ENCODE data around the gene SPOCK1.
A peak's percentile ranks its signal among the peaks of the same experiment; 100 is the strongest.

Gene SPOCK1

DNA sequence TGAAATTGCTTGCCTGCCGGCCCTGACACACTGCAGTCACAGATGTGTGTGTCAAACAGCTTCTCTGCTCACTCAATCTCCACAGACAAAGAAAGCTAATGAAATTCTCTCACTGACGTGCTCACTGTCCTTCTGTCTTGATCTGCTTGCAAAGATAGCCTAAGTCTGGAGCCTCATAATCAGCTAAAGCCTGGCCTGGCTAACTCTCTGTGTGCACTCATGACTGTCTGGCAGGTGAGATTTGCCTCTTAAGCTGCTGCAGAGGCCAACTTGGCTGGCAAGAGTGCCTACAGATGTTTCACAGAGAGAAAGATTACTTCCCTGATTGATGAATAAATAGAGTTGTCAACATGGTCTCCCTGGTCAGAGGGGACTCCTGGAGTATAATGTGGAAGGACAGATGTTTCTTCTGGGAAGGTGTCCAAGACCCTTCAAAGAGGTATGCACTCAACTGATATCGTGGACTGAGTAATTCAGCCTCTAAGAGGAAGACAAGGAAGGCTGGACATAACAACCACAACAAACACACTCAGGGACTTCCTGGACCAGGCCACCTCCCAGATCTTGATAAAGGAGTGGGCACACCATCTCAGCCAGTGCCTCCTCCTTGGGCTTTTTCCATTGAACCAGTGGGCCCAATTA, 362.0 kb downstream of the SPOCK1 start:
- DNase-seq, result peak; percentile 26

DNA sequence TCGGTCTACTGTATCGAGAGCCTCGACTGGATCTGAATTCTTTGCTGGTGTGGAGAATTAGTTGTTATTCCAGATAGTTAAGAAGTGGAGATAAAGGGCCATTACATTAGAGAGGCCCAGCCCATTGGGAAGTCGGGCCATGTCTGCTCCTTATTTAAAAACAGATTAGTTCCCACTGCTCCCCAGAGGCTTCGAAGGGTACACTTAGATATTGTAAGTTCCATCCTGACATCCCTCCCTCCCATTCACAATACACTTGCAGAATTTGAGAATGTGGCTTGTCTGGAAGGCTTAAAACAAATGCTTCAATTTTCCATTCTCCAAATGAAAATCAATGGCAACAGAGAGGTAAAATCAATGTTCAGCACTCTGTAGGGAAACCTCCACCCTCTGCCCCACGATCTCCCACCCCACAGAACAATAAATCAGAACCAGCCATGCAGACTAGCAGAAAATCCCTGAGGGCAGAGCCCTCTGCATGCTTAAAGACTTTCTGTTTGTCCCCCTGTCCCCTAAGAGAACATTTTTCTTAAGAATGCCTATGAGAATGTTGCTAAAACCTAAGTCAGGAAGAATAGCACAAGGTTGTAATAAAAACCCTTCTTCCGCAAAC, 364.1 kb downstream of the SPOCK1 start:
- DNase-seq, result no peak

DNA sequence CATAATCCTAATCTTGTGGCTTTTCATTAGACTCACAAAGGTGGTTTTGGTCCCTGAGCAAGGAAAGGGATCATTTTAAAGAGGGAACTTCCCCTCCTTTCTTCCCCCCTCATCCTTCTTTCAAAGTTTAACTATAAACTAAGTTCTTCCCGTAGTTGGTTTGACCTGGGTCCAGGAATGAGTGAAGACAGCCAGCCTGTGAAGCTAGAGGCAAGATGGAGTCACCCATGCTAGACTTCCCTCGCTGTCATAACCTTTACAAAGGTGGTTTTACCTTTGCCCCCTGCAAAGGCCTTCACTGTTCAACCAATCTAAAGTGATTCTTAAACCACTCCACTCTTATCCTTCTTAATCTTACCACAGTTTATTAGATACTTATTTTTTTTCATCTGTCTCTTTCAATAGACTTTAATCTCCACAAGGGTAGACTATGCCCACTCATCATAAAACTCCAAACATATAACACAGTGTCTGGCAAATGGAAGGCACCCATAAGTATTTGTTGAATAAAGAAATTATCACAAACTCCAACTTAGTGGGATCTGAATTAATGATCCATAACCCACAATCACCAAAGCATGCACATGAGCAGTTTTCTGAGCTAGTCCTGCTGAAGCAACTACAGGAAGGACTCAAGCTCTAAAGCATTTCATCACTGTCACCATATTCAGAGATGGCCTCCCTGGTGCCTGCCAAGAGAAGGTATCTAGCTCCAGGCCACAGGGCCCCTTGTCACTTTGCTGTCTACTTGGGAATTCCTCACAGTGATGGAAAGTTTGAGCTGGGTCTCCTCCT, 369.0 kb downstream of the SPOCK1 start:
- no peak for DNase-seq

DNA sequence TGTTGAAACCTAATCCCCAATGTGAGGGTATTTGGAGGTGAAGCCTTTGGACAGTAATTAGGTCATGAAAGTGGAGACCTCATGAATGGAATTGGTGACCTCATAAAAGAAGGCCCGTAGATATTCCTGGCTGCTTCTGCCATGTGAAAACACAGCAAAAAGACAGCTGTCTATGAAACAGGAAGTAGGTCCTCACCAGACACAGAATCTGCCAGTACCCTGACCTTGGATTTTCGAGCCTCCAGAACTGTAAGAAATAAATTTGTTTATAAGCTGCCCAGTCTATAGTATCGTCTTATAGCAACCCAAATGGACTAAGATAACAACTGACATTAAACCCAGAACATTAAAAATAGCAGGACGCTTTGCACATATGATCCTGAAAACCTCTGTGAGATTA, 371.1 kb downstream of the SPOCK1 start:
- DNase-seq, result no peak

DNA sequence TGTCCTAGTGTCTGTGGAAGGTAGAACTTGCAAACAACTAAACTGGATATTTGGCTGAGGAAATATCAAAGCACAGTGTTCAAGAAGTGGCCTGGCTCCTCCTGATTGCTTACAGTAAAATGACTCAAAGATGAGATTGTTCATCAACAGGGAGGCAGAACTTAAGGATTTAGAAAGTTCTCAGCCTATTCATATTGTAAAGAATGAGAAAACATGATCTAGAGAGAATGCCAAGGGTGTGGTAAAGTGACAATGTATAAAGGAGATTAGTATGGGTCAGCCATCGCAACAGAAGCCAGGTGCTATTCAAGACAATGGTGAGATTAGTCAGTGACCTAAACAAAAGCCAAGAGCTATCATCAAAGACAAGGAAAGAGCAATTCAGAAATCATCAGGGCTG, 372.3 kb downstream of the SPOCK1 start:
- no peak for DNase-seq

DNA sequence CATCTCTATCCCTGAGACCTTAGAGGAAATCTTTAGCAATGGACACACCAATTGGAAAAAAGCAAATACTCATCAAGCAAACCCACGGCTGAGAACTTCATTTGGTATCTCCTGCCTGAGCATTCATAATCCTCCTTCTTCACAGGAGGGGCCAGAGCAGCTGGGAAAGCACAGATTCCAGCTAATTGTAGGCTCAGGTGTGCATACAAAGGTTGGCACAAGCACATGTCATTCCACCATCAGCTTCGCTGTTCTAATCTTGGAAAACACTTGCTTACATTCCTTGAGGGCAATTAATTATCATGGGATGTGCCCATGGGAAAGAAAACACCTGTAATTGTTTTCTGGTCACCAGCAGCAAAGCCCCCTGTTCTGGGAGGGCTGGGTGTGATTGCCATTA, 376.6 kb downstream of the SPOCK1 start:
- DNase-seq, result no peak

DNA sequence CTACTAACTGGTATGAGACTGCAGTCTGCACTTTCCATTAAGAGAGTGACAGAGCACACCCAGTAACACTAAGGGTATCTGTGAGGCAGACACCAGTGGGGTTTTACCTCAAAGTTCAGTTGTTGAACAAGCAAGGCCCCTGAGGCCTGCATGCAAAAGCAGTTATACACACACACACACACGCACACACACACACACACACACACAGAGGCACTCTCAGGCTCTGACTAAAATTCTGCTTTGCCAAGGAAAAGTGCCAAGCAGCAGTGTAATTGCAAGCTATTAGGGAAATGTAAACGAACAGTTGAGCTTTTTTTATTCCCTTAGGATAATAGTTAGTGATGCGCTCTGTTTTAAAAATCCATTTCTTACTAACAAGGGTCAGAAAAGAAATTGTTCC, 377.1 kb downstream of the SPOCK1 start:
- DNase-seq, result peak; percentile 3

DNA sequence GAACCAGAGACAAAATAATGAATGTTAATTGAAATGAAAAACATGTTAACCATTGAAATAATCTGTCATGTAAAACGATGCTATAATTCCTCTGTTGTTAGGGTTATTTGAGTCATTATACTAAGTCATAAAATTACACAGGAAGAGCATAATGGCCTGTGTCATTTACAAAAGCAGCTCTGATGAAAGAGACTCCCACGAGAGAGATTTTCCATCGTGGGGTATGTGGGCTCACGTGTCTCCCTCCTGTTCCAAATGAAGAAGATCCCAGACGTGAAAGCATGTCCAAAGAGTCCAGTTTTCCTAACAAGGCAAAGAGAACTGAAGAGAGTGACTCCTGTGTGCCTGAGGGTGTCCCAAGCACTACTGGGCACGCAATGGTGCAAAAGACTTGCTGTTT, 379.8 kb downstream of the SPOCK1 start:
- DNase-seq, result no peak

DNA sequence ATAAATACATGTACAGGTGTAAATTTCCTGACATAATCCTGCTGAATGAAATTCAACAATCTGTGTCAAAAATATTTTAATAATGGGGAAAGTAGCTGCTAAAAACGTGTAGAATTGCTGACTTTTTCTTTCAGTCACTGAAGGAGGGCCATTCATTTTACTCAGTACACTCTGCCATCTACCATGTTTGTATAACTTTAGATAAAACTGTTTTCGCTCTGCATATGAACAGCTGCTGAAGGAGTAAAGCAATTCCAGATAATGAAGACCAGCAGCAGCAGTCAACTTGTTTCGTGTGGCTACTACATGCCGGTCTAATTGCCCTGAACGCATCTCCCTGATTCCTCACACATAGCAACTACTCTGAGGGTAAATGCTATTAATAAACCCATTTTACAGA, 380.5 kb downstream of the SPOCK1 start:
- no peak for DNase-seq

DNA sequence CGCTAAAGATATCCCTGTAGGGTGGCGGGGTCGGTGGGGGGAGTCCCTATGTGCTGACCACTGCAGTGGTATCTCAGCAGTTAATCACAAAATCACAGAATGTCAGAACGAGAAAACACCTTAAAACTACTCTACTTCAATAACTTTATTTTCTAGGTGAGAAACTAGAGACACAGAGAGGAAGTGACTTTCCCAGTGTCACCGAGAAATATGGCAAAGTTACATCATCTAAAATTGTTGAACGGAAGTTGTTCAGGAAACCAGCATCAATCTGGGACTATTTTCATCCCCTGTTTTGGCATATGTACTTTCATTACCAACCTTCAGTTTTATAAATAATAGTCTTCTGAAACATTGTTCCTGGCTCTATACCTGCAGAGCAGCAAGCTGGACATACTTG, 384.0 kb downstream of the SPOCK1 start:
- no peak for DNase-seq

DNA sequence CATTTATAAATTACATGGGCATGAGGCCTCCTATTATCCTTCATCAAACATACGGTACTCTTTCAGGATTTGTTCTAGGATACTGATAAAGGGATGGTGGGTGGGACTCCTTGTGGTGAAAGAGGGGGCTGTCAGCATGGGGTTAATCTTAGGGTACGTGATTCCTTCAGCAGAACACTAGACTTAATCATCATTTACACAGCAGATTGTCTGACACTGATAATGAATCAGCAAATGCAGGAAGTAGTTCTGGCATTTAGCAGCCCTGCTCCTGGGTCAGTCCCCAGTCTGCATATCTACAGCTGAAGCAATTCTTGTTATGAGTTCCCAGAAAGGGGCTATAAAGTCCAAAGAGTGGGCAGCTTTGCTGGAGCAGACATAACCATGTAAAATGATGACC, 384.6 kb downstream of the SPOCK1 start:
- DNase-seq, result no peak

DNA sequence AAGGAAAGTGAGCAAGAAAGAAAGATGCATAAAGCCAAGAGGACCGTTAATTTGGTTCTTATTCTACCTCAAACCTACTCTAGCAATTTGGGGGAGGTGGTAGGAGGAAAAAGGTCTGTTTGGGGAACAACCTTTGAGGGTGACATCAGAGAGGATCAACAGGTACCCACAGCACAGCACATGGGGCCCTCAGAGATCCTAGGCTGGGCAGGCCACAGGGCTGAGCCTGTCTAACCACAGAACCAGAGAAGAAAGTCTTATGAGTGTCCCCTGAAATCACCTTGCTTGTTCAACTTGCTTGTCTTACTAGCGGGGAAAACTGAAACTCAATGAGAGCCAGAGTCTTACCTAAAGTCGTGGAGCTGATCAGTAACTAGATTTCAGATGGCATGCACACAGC, 385.2 kb downstream of the SPOCK1 start:
- no peak for DNase-seq

DNA sequence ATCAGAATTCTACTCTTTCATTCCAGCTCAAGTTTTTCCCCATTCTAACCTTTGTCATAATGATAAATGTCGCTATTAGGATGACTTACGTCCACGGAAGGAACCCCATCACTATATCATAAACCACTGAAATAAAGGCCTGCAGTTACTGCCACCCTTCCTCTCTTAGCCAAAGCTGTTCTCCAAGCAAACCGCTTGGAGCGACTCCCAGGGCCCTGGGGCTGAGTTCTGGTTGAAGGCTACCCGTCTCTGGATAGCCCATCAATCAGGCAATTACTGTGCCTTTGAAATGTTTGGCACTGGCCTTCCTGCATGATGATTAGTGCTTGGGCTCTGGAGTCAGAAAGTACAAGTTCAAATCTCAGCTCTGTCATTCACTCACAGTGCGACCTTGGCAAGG, 386.0 kb downstream of the SPOCK1 start:
- DNase-seq, result no peak

DNA sequence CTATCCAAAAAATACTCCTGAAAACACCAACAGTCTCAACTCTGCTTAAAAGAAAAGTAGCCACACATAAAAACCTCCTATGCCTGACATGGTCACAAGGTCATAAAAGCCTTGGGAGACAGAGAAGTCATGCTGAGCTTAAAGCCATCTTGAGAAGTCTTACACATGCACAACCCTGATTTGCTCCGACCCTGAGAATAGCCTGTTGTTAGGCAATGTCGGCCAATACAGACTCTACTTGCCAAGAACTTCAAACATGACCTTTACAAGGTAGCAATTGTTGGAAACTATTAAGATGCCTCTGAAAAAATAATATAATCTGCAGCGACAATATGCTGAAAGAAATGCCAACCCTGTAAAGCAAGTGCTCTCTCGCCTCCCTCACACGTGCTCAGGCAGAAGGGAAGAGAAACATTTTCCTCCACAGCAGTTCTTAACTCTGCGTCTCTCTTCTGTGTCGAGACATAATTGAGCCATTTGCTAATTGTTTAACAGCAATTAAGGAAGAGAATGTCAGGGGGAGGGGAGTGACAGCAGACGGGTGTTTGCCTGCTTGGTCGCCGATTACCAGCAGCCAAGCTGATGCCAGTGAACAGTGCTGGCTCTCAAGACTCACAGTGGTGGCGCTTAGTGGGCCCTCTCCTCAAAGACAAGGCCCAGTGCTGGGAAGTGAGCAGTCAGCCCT, 393.6 kb downstream of the SPOCK1 start:
- no peak for DNase-seq

DNA sequence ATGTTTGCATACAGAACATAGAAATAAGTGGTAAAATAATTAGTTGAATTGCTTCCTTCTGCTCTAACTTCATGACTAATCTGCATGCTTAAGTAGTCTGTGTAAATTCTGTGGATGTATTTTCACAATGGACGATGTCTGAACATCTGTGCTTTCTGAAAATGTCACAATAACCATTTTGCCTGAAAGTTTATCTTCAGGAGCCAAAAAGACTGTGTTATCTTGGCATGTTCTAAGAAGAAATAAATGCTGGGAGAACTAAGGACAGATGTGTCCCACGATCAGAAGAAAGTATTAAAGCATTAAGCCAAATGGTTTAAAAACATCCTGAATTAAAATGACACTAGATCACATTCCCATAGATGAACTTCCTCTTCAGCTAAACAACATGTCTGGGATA, 397.6 kb downstream of the SPOCK1 start:
- no peak for DNase-seq

DNA sequence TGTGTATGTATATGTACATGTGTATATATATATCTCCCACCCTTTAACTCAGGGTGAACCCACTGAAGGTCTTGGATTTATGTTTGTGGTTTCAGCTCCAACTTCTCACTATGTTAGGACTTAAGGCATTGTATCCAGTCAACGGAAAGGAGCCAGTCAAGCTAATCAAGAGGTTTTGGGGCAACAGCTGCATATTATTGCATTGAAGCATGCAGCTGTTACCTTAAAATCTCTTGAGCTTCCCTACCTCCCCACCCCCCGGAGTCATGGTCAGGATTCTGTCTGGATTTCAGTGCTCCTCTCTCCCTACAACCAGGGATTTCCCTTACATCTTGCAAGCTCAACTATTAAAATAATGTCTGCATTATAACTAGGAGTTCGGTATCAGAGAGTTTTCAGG, 399.5 kb downstream of the SPOCK1 start:
- DNase-seq, result no peak

DNA sequence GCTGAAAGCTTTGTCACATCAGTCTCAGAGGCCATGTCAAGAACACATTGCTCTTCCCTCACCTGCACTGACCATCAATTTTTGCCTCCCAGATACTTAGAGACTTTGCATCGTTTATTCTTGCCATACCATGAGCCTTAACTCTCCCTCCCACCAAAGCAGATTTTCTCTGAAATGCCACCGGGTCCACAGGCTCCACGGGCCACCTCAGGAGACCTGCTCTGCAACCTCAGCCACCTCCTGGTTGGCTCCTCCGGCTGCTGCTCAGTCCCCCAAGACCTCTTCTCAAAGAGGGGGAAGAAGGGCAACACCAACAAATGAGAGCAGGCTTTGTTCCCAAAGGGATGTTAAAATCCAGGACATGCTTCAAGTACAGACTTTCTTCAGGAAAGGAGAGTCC, 400.5 kb downstream of the SPOCK1 start:
- DNase-seq, result no peak

DNA sequence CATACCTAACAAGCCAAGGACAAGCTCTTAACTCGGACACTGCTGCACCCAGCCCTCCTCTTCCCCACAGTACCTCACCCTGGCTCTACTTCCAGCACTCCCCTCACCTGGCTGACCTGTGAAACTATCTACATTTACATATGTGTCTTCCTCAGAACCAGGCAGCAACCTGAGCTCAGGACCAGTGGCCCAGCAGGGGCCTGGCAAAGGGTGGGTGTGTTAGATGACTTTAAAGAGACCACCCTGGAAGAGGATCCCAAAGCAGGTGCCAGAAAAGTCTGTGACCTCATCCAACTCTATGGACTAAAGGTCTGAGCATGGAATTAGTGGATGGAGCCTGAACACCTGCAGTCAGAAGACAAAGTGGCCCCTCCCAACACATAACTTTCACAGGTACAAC, 400.9 kb downstream of the SPOCK1 start:
- DNase-seq, result no peak

DNA sequence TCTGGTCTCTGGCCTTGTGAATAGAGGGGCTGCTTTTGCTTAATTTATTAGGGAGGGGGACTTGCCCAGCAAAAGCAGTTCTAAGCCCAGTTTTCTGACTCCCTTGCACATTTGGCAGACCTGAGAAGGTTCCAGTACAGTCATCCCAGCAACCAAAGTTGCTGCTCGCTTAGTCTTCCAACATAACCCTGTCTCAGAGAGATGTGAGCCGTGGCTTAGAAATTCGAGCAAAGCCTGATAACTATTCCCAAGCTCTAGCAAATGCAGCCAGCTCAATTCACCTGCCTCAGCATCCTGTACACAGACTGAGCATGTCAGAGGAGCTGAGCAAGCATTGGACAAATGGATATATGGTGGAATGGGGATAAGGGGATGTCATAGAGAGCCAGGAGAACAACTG, 401.9 kb downstream of the SPOCK1 start:
- DNase-seq, result no peak

DNA sequence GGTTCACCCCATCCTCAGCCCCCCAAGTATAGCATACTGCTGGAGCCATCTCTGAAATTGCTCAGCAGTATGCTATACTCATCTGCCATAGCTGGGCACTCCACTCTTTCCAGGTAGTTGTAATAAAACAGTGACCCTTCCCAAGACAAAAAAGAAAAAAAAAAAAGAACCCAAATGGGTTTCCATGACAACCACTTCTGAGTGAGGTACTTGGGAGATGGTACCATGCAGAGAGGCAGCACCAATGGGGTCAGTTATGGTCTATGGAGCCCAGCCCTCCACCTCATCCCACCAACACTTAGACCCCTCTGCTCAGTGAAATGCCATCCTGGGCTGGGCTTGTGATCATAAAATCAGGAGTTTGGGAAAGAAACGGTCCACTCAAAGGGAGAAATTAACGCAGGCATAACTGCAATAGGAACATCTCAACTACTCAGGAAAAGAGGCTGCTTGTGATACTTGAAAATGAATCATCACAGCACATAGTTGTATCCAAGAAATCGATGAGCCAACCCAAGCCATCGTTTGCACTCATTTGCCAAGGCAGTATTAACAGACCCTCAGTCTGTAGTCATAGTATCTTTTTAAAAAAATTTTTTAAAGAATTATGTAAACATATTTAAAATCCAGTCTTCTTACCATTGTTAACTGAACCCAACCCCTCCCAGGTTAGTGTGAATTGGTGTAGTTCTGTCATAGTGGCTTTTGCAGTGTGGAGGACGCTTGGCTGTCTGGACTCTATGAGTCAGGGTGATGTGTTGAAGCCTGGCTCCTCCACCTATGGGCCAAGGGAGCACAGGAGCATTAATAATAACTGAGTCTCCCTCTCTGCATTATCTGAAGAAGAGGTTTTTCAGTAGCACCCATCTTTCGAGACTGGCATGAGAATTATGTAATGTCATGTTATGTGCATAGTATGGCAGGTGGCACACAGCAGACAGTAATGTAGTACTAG, 402.7 kb downstream of the SPOCK1 start:
- DNase-seq, result no peak

DNA sequence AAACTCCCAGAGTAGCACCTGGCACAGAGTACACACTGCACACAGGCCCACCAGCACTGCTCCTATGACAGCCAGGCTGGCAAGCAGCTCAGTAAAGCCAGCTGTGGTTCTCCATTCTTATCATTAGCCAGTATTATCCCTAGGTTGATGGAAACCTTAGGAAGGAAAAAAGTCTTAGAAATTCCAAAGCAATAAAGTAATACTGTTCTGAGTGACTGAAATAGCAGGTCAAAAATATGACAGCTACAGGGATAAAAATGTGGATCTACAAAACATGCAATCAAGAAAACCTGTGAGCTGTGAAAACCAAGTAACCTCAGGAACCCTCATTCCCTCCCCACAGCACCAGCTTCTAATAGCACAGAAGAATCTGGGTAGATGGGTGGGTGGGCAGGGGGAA, 403.5 kb downstream of the SPOCK1 start:
- DNase-seq, result no peak

DNA sequence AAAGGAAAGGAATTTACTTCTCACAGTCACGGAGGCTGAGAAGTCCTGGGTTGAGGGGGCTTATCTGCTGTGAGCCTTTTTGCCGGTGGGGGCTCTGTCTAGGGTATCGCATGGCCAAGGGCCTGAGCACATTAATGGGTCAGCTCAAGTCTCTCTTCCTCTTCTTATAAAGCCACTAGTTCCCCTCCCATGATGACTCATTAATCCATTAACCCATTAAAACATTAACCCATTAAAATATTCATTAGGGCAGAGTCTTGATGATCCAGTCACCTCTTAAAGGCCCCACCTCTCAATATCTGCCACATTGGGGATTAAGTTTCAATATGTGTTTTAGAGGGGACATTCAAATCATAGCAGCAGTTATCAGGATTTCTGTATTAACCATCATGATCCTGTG, 406.3 kb downstream of the SPOCK1 start:
- no peak for DNase-seq

DNA sequence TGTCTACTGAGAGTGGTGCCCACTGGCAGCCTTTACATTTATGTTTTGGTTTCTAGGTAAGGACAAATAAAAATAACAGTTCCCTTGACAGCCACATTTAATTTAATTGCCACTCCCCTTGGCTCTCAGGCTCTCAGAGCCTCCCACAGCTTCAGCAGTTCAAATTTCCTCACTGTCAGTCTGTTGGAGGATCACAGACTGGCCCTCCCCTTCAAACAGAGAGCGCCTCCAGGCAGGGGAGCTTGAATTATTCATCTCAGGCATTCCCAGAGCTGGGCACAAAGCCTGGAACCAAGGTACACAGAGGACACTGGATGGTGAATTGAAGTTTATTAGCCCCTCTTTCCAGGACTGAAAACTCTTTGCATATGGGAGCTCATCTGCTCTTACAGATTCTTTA, 407.7 kb downstream of the SPOCK1 start:
- DNase-seq, result peak; percentile 41
